GM19239 (cell line): ENCODE data around the gene CCDC136.

Experiments
- DNase-seq: peaks from one replicate; pipeline ENCODE4 v3.0.0; 2011; ENCODE audit warnings: low spot score; ENCODE audit not compliant: insufficient read length
- FAIRE-seq: peaks from 2 replicates; lab custom pipeline; 2011; peaks lifted over from hg19 to GRCh38; lab: Jason Lieb, UNC

CCDC136 gene

GRCh38 chr7:128775744-128776474 is 15.9 kb upstream of the CCDC136 start, which contains the start of gene OPN1SW:
Gene OPN1SW (minus strand): TSS chr7:128775794. CDS start chr7:128775781, 13 bp downstream.
- no peak for FAIRE-seq
- no peak for DNase-seq

- FAIRE-seq (no peak), DNase-seq (no peak)
Observed at GRCh38 chr7:128777156-128778123, 14.3 kb upstream of the CCDC136 start.

- FAIRE-seq (no peak), DNase-seq (no peak)
Observed at GRCh38 chr7:128778946-128779345, 12.8 kb upstream of the CCDC136 start.

- DNase-seq (no peak), FAIRE-seq (no peak)
Observed at GRCh38 chr7:128781126-128781525, 10.6 kb upstream of the CCDC136 start.

- FAIRE-seq: no peak
Observed at GRCh38 chr7:128781851-128782250, 9.9 kb upstream of the CCDC136 start.

GRCh38 chr7:128783143-128783861 is 8.5 kb upstream of the CCDC136 start:
- DNase-seq (no peak), FAIRE-seq (no peak)

More at GRCh38 chr7:128781851-128782250, 9.9 kb upstream of the CCDC136 start:
- DNase-seq: no peak

GRCh38 chr7:128785738-128786137 is 6.0 kb upstream of the CCDC136 start:
- FAIRE-seq (no peak), DNase-seq (no peak)

GRCh38 chr7:128788446-128789412 is 3.0 kb upstream of the CCDC136 start:
- DNase-seq (no peak), FAIRE-seq (no peak)

GRCh38 chr7:128790315-128791041 is 1.3 kb upstream of the CCDC136 start:
- FAIRE-seq (no peak), DNase-seq (no peak)

GRCh38 chr7:128791972-128792327 is 182 bp downstream of the CCDC136 start:
- DNase-seq (no peak), FAIRE-seq (no peak)

GRCh38 chr7:128792471-128793180 is 858 bp downstream of the CCDC136 start:
- DNase-seq (no peak), FAIRE-seq (no peak)

- no peak for DNase-seq
- FAIRE-seq: no peak
Observed at GRCh38 chr7:128793181-128793547, 1.4 kb downstream of the CCDC136 start.

- FAIRE-seq (no peak), DNase-seq (no peak)
Observed at GRCh38 chr7:128794020-128794419, 2.3 kb downstream of the CCDC136 start.

GRCh38 chr7:128794436-128794835 is 2.7 kb downstream of the CCDC136 start:
- DNase-seq: no peak
- FAIRE-seq: no peak

- DNase-seq (no peak), FAIRE-seq (no peak)
Observed at GRCh38 chr7:128795129-128795528, 3.4 kb downstream of the CCDC136 start.

GRCh38 chr7:128796327-128796726 is 4.6 kb downstream of the CCDC136 start:
- DNase-seq: no peak
- no peak for FAIRE-seq

- FAIRE-seq (no peak), DNase-seq (no peak)
Observed at GRCh38 chr7:128799451-128799850, 7.7 kb downstream of the CCDC136 start.

GRCh38 chr7:128800567-128800966 is 8.8 kb downstream of the CCDC136 start:
- DNase-seq (no peak), FAIRE-seq (no peak)
